HG03135 (cell line): ENCODE results near the gene IDH3G.
"Not testable (repeated sequence)": the region's sequence is repeated elsewhere in the genome, so short reads cannot be mapped to it uniquely, and the experiment has no call there.

Experiments used
- ATAC-seq: cut with Tn5 transposase; IDR thresholded peaks from one replicate; pipeline ENCODE4 v1.9.1; 2021; ENCODE audit warnings: mild to moderate bottlenecking, moderate library complexity; ENCODE audit not compliant: unreplicated experiment

IDH3G gene

GRCh38 chrX:153794018-153794896, at the start of gene IDH3G, which contains the start of gene SSR4:
Gene IDH3G, minus strand, starts transcription at chrX:153794375. Its CDS starts 49 bp downstream, at chrX:153794326.
Gene SSR4, plus strand, starts transcription at chrX:153794668. Its CDS starts 20 bp downstream, at chrX:153794688.
- ATAC-seq = peak; percentile 89

- ATAC-seq = no peak
Observed at GRCh38 chrX:153836921-153837320, 42.7 kb upstream of the IDH3G start.

GRCh38 chrX:153832728-153833127, 38.6 kb upstream of the IDH3G start:
- ATAC-seq = no peak

GRCh38 chrX:153831429-153832150, 37.4 kb upstream of the IDH3G start:
- ATAC-seq = no peak

GRCh38 chrX:153830640-153831428, 36.7 kb upstream of the IDH3G start:
- ATAC-seq = no peak

GRCh38 chrX:153829799-153830639, 35.8 kb upstream of the IDH3G start, which contains the start of gene PDZD4:
Gene PDZD4, minus strand, starts transcription at chrX:153830544. Its CDS starts 246 bp downstream, at chrX:153830298.
- ATAC-seq = no peak

GRCh38 chrX:153829549-153829798, 35.3 kb upstream of the IDH3G start:
- no peak for ATAC-seq

GRCh38 chrX:153828723-153829548, 34.8 kb upstream of the IDH3G start:
- ATAC-seq = no peak

GRCh38 chrX:153828308-153828707, 34.1 kb upstream of the IDH3G start:
- no peak for ATAC-seq

- ATAC-seq = no peak
Observed at GRCh38 chrX:153827903-153828302, 33.7 kb upstream of the IDH3G start.

GRCh38 chrX:153827016-153827415, 32.8 kb upstream of the IDH3G start:
- no peak for ATAC-seq

GRCh38 chrX:153825042-153825441, 30.9 kb upstream of the IDH3G start:
- no peak for ATAC-seq

GRCh38 chrX:153824348-153824747, 30.2 kb upstream of the IDH3G start:
- no peak for ATAC-seq

GRCh38 chrX:153821066-153821465, 26.9 kb upstream of the IDH3G start:
- no peak for ATAC-seq

GRCh38 chrX:153820601-153821000, 26.4 kb upstream of the IDH3G start:
- ATAC-seq = no peak

GRCh38 chrX:153819384-153820040, 25.3 kb upstream of the IDH3G start:
- ATAC-seq = no peak

GRCh38 chrX:153818571-153819383, 24.6 kb upstream of the IDH3G start:
- no peak for ATAC-seq

GRCh38 chrX:153818064-153818463, 23.9 kb upstream of the IDH3G start:
- not testable (repeated sequence) for ATAC-seq
